T-helper 17 cell (primary cell): ENCODE data around the gene FOXN4. TPM values are rescaled to one million over a fixed set of nuclear protein-coding genes. Genes with fewer than 3 reads are reported as not detected.
A peak's percentile ranks its signal among the peaks of the same experiment; 100 is the strongest.

Experiments used
- ATAC-seq: fragments of 150-1000 bp; cut with Tn5 transposase; 2 replicates; pipeline ENCODE4 v1.10.0; 2021; ENCODE audit warnings: mild to moderate bottlenecking, moderate library complexity
- DNase-seq, 3 donors: peaks; one replicate each; pipeline versions ENCODE4 v3.0.0 to v3.0.0-alpha.2; 2020 to 2021
- H3K9me3 ChIP-seq: one replicate; pipeline ENCODE4 v1.7.0; 2013; ENCODE audit warnings: low read length, mild to moderate bottlenecking; ENCODE audit not compliant: control insufficient read depth, poor library complexity, severe bottlenecking
- H3K27ac Mint-ChIP-seq: one replicate; pipeline ENCODE4 v1.8.0; 2022; ENCODE audit warnings: mild to moderate bottlenecking, moderate library complexity, mixed read lengths
- H3K27me3 Mint-ChIP-seq: one replicate; pipeline ENCODE4 v1.8.0; 2022; ENCODE audit warnings: mixed read lengths
- H3K36me3 Mint-ChIP-seq: one replicate; pipeline ENCODE4 v1.8.0; 2022; ENCODE audit warnings: low read depth, mixed read lengths
- H3K4me1 Mint-ChIP-seq: one replicate; pipeline ENCODE4 v1.8.0; 2022; ENCODE audit warnings: mild to moderate bottlenecking, mixed read lengths
- H3K4me3 Mint-ChIP-seq: one replicate; pipeline ENCODE4 v1.8.0; 2022; ENCODE audit warnings: mild to moderate bottlenecking, moderate library complexity, mixed read lengths
- total RNA-seq, 4 donors: library from RNA in 2 of 4; stranded (reverse) in 2 of 4; gene quantifications; one replicate each; pipeline ENCODE4 v1.2.3 and lab custom pipeline; 2022 to 2026

The FOXN4 gene, protein sequence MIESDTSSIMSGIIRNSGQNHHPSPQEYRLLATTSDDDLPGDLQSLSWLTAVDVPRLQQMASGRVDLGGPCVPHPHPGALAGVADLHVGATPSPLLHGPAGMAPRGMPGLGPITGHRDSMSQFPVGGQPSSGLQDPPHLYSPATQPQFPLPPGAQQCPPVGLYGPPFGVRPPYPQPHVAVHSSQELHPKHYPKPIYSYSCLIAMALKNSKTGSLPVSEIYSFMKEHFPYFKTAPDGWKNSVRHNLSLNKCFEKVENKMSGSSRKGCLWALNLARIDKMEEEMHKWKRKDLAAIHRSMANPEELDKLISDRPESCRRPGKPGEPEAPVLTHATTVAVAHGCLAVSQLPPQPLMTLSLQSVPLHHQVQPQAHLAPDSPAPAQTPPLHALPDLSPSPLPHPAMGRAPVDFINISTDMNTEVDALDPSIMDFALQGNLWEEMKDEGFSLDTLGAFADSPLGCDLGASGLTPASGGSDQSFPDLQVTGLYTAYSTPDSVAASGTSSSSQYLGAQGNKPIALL
- total RNA-seq (not detected), total RNA-seq (lab: John Stamatoyannopoulos, UW) (0 reads per million in 2 donors)

DNA sequence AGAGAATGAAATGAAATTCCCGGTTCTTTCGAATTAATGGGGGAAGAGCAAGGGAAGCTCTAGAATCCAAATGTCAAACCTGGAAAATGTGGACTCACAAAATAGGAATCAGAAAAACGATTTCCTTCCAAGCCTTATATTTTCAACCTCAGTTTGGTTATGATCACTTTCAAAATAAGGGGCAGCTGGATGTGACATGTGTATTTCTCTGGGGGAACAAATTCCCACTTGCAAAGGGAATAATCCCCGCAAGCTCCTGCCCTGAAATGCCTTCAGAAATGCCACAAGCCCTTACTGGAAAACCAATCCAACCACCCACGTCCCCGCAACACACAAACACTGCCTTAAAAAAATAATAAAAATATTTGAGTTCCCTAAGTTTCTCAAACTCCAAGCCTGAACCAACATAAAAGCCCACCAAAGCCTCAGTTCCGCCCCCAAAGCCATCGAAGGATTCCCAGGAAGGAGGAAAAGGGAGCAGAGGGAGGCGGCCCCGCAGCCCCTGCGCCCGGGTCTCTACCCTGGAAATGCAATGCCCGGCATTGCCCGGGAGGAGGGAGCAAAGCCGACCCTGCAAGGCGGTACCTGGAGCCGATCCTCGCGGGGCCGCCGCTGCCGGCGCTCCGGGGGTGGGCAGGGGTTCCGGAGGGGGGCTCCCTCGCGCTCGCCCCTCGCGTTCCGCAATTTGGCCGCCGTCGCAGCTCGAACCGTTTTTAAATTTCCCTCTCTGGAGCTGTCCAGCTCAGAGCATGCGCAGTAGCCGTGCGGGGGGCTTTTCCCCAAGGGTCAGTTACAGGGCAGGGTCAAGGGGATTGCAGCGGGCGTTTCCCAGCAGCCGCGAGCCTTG lies at the start of gene FOXN4:
FOXN4 (minus strand) TSS at position 751 of the 847 bp plus-strand sequence. CDS start 963 bp downstream, outside the sequence.
- Mint-ChIP-seq H3K27me3 (peaks cover 79% of the 10 kb centered on the region), H3K4me3 (peak within 1 kb of the TSS; percentile 94), H3K36me3 (peaks cover 2% of the 10 kb centered on the region), H3K4me1 (peaks cover 9% of the 10 kb centered on the region), H3K27ac (no peak within 1 kb of the TSS)
- no peak for ATAC-seq
- DNase-seq: no peak
- no peaks in the 10 kb centered on the region for H3K9me3 ChIP-seq

DNA sequence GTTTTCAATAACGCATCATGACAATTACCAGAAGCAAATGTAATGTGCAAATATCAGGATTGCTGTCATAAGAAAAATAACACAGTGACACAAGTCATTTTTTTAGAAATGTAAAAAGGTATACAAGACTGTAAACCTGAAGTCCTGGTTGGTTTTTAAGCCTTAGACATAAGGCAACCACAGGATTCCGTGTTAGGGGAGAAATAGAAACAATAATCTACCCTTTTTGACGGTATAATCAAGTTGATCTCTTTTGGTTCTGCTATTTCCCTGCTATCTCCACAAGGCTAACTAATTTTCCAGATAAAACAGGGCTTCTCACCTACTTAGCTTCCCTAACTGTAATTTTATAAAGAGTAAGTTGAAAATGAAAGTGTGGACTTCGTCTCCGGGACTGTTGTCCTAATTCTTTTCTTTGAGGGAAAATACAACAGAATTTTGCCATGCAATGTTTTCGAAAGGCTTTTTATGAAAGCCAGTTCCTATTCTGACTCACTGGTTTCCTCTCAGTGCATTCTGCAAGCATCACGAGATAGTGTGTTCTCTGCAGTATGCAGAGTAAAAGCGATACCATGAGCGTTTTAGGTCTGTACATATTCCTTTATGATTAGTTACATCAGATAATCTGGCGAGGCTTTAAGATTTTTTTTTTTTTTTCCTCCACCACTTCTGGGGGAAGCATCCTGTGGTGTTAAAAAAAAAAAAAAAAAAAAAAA lies 49.2 kb upstream of the FOXN4 start:
- no peak for DNase-seq
- peaks cover 46% of the 10 kb centered on the region for H3K27me3 Mint-ChIP-seq
- H3K36me3 Mint-ChIP-seq: peaks cover 2% of the 10 kb centered on the region
- no peak overlapping the region for H3K27ac Mint-ChIP-seq
- no peaks in the 10 kb centered on the region for H3K9me3 ChIP-seq
- peaks cover 8% of the 10 kb centered on the region for H3K4me1 Mint-ChIP-seq
- no peak for ATAC-seq
- H3K4me3 Mint-ChIP-seq: peak overlapping the region; percentile 47

- Mint-ChIP-seq H3K27me3 (peaks cover 46% of the 10 kb centered on the region), H3K36me3 (peaks cover 2% of the 10 kb centered on the region), H3K4me3 (no peak overlapping the region), H3K27ac (no peak overlapping the region), H3K4me1 (peaks cover 8% of the 10 kb centered on the region)
- ATAC-seq (no peak), DNase-seq (no peak)
- no peaks in the 10 kb centered on the region for H3K9me3 ChIP-seq
Measured at GRCh38 chr12:109357032-109357431, 47.9 kb upstream of the FOXN4 start.

- H3K9me3 ChIP-seq: no peaks in the 10 kb centered on the region
- DNase-seq (no peak), ATAC-seq (no peak)
- Mint-ChIP-seq H3K36me3 (peaks cover 2% of the 10 kb centered on the region), H3K4me3 (no peak overlapping the region), H3K27ac (no peak overlapping the region), H3K4me1 (peaks cover 8% of the 10 kb centered on the region), H3K27me3 (peaks cover 42% of the 10 kb centered on the region)
Measured at GRCh38 chr12:109356577-109356976, 47.5 kb upstream of the FOXN4 start.

DNA sequence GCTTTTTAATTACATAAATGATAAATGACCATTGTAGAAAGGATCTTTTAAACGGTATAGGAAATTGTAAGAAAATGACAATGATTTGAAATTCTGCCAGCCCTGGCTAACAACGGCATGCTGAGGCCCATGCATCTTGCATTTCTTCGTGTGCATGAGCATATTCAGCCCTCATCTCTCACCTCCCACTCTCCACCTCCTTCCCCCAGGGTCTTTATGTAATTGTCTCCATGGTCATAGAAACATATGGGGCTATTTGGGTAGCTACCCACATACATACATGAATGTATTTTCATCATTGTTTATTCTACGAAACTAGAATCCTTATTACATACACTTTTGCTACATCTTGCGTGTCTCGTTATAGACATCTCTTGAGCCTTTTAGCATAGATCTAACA lies 43.1 kb upstream of the FOXN4 start:
- Mint-ChIP-seq H3K36me3 (no peaks in the 10 kb centered on the region), H3K4me3 (no peak overlapping the region), H3K27me3 (peaks cover 36% of the 10 kb centered on the region), H3K4me1 (peaks cover 2% of the 10 kb centered on the region), H3K27ac (no peak overlapping the region)
- no peaks in the 10 kb centered on the region for H3K9me3 ChIP-seq
- no peak for ATAC-seq
- no peak for DNase-seq

- no peaks in the 10 kb centered on the region for H3K36me3 Mint-ChIP-seq
- DNase-seq: no peak
- no peak within 1 kb of the TSS for H3K4me3 Mint-ChIP-seq
- peaks cover 22% of the 10 kb centered on the region for H3K27me3 Mint-ChIP-seq
- no peak for ATAC-seq
- H3K27ac Mint-ChIP-seq: no peak within 1 kb of the TSS
- no peaks in the 10 kb centered on the region for H3K4me1 Mint-ChIP-seq
- no peaks in the 10 kb centered on the region for H3K9me3 ChIP-seq
Measured at GRCh38 chr12:109347589-109347988, 38.5 kb upstream of the FOXN4 start, which contains the start of gene MYO1H. Gene MYO1H (plus strand): TSS chr12:109347900. CDS start chr12:109347961, 61 bp downstream.

GRCh38 chr12:109346920-109347319 lies 37.8 kb upstream of the FOXN4 start:
- no peaks in the 10 kb centered on the region for H3K9me3 ChIP-seq
- peaks cover 16% of the 10 kb centered on the region for H3K27me3 Mint-ChIP-seq
- no peak overlapping the region for H3K4me3 Mint-ChIP-seq
- H3K27ac Mint-ChIP-seq: no peak overlapping the region
- no peaks in the 10 kb centered on the region for H3K4me1 Mint-ChIP-seq
- no peak for ATAC-seq
- no peak for DNase-seq
- H3K36me3 Mint-ChIP-seq: no peaks in the 10 kb centered on the region

DNA sequence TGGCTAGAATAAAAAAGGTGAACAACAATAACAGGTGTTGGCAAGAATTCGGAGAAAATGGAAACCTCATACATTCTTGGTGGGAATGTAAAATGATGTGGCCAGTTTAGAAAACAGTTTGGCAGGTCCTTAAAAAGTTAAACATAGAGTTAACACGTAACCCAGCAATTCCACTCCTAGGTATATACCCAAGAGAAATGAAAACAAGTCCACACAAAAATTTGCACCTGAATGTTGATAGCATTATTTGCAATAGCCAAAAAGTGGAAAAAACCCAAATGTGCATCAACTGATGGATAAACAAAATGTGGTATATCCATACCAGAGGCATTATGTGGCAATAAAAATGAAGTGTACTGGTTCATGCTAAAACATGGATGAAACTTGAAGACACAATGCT lies 36.3 kb upstream of the FOXN4 start:
- Mint-ChIP-seq H3K36me3 (no peaks in the 10 kb centered on the region), H3K4me3 (no peak overlapping the region), H3K27ac (no peak overlapping the region), H3K27me3 (peaks cover 19% of the 10 kb centered on the region), H3K4me1 (no peaks in the 10 kb centered on the region)
- H3K9me3 ChIP-seq: no peaks in the 10 kb centered on the region
- no peak for DNase-seq
- no peak for ATAC-seq

DNA sequence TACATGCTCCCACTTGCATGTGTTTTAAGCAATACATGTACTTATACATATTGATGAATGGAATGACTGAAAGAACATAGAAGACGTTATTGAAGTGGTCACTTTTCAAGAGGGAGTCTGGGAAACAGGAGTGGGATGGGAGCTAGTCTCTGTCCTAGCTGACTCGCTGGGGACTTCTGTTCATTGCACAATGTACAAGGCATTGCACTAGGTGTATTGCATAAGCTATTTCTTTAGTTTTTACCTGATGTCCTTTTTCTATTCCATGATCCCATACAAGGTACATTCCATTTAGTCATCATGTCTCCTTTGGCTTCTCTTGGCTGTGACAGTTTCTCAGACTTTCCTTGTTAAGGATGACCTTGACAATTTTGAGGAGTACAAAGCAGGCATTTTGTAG lies 34.6 kb upstream of the FOXN4 start:
- no peaks in the 10 kb centered on the region for H3K9me3 ChIP-seq
- H3K27me3 Mint-ChIP-seq: peaks cover 26% of the 10 kb centered on the region
- H3K4me1 Mint-ChIP-seq: no peaks in the 10 kb centered on the region
- DNase-seq (no peak), ATAC-seq (no peak)
- no peak overlapping the region for H3K4me3 Mint-ChIP-seq
- H3K27ac Mint-ChIP-seq: no peak overlapping the region
- H3K36me3 Mint-ChIP-seq: no peaks in the 10 kb centered on the region

DNA sequence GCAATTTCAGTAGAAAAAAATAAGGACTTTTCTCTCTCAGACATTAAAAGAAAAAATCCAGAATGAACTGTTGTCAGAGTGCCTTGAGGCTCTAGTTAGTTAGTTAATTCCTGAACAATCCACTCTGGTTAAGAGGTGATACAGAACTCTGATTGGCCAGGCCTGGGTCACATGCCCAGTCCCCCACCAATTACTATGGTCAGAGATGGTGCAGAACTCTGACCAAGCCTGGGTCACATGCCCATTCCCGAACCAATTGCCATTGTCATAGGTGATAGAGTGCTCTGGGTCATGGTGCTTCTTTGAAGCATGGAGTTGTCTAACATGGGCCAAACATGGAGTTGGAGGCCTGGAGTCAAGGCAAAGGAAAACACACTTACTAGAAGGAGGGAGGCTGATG lies 27.5 kb upstream of the FOXN4 start:
- Mint-ChIP-seq H3K4me3 (no peak overlapping the region), H3K27ac (no peak overlapping the region), H3K4me1 (no peaks in the 10 kb centered on the region), H3K27me3 (peaks cover 26% of the 10 kb centered on the region), H3K36me3 (no peaks in the 10 kb centered on the region)
- ATAC-seq (no peak), DNase-seq (no peak)
- H3K9me3 ChIP-seq: no peaks in the 10 kb centered on the region

DNA sequence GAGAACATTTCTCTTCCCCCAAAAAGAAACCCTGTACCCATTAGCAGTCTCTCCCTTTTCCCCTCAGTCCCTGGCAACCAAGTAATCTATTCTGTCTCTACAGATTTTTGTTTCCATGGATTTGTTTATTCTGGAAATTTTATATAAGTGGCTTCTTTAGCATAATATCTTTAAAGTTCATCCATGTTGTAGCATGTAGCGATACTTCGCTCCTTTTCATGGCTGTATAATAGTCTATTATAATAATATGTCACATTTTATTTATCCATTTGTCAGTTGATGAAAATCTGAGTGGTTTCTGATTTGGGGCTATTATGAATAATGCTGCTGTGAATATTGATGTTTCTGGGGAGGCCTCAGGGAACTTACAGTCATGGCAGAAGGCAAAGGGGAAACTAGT lies 25.8 kb upstream of the FOXN4 start:
- no peaks in the 10 kb centered on the region for H3K9me3 ChIP-seq
- DNase-seq (no peak), ATAC-seq (no peak)
- peaks cover 23% of the 10 kb centered on the region for H3K27me3 Mint-ChIP-seq
- no peaks in the 10 kb centered on the region for H3K4me1 Mint-ChIP-seq
- no peak overlapping the region for H3K4me3 Mint-ChIP-seq
- no peak overlapping the region for H3K27ac Mint-ChIP-seq
- peaks cover under 1% of the 10 kb centered on the region for H3K36me3 Mint-ChIP-seq

GRCh38 chr12:109331301-109331952 lies 22.3 kb upstream of the FOXN4 start:
- Mint-ChIP-seq H3K4me3 (no peak overlapping the region), H3K27ac (no peak overlapping the region), H3K4me1 (no peaks in the 10 kb centered on the region), H3K36me3 (peaks cover 2% of the 10 kb centered on the region), H3K27me3 (peaks cover 18% of the 10 kb centered on the region)
- H3K9me3 ChIP-seq: no peaks in the 10 kb centered on the region
- DNase-seq: no peak
- no peak for ATAC-seq
